ENCODE data around the gene KMT2B.

KMT2B gene

DNA sequence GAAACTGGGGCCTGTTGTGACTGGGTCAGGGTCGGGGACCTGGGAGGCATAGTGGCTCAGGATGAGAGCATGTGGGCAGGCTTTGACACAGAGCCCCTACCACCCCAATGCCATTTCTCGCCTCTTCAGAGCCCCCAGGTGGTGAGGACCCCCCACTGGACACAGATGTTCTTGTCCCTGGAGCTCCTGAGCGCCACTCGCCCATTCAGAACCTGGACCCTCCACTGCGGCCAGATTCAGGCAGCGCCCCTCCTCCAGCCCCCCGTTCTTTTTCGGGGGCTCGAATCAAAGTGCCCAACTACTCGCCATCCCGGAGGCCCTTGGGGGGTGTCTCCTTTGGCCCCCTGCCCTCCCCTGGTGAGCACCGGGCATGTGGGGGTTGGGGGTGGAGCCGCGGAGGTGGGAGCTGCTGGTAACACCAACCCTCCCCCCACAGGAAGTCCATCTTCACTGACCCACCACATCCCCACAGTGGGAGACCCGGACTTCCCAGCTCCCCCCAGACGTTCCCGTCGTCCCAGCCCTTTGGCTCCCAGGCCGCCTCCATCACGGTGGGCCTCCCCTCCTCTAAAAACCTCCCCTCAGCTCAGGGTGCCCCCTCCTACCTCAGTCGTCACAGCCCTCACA is 14.1 kb downstream of the KMT2B start:
- TF ChIP-seq, protein P1, sequence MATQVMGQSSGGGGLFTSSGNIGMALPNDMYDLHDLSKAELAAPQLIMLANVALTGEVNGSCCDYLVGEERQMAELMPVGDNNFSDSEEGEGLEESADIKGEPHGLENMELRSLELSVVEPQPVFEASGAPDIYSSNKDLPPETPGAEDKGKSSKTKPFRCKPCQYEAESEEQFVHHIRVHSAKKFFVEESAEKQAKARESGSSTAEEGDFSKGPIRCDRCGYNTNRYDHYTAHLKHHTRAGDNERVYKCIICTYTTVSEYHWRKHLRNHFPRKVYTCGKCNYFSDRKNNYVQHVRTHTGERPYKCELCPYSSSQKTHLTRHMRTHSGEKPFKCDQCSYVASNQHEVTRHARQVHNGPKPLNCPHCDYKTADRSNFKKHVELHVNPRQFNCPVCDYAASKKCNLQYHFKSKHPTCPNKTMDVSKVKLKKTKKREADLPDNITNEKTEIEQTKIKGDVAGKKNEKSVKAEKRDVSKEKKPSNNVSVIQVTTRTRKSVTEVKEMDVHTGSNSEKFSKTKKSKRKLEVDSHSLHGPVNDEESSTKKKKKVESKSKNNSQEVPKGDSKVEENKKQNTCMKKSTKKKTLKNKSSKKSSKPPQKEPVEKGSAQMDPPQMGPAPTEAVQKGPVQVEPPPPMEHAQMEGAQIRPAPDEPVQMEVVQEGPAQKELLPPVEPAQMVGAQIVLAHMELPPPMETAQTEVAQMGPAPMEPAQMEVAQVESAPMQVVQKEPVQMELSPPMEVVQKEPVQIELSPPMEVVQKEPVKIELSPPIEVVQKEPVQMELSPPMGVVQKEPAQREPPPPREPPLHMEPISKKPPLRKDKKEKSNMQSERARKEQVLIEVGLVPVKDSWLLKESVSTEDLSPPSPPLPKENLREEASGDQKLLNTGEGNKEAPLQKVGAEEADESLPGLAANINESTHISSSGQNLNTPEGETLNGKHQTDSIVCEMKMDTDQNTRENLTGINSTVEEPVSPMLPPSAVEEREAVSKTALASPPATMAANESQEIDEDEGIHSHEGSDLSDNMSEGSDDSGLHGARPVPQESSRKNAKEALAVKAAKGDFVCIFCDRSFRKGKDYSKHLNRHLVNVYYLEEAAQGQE (IDR thresholded peaks at IDR 0.05; ENCODE audit: insufficient replicate concordance, low read depth), result no peak
- TF ChIP-seq, protein P2, sequence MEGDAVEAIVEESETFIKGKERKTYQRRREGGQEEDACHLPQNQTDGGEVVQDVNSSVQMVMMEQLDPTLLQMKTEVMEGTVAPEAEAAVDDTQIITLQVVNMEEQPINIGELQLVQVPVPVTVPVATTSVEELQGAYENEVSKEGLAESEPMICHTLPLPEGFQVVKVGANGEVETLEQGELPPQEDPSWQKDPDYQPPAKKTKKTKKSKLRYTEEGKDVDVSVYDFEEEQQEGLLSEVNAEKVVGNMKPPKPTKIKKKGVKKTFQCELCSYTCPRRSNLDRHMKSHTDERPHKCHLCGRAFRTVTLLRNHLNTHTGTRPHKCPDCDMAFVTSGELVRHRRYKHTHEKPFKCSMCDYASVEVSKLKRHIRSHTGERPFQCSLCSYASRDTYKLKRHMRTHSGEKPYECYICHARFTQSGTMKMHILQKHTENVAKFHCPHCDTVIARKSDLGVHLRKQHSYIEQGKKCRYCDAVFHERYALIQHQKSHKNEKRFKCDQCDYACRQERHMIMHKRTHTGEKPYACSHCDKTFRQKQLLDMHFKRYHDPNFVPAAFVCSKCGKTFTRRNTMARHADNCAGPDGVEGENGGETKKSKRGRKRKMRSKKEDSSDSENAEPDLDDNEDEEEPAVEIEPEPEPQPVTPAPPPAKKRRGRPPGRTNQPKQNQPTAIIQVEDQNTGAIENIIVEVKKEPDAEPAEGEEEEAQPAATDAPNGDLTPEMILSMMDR (IDR thresholded peaks at IDR 0.05; ENCODE audit: insufficient read depth, low read length), result no peak
- TF ChIP-seq GABPA (IDR thresholded peaks at IDR 0.05; ENCODE audit: low read depth) (no peak), POLR2AphosphoS5 (IDR thresholded peaks at IDR 0.05; ENCODE audit: low read depth) (no peak; the same call in 1 of the 2 replicates), SPI1 (IDR thresholded peaks at IDR 0.05; ENCODE audit: borderline replicate concordance, low read depth) (no peak)
- Histone ChIP-seq H3K27ac (replicated peaks) (no peak overlapping the region), H3K4me3 (replicated peaks; ENCODE audit: insufficient read depth, low read length) (no peak overlapping the region), H3K27me3 (ENCODE audit: insufficient read depth, poor library complexity, severe bottlenecking) (no peaks in the 10 kb centered on the region)
- DNase-seq (ENCODE audit: low read depth in 1 of 2, low spot score in 1 of 2), result no peak

DNA sequence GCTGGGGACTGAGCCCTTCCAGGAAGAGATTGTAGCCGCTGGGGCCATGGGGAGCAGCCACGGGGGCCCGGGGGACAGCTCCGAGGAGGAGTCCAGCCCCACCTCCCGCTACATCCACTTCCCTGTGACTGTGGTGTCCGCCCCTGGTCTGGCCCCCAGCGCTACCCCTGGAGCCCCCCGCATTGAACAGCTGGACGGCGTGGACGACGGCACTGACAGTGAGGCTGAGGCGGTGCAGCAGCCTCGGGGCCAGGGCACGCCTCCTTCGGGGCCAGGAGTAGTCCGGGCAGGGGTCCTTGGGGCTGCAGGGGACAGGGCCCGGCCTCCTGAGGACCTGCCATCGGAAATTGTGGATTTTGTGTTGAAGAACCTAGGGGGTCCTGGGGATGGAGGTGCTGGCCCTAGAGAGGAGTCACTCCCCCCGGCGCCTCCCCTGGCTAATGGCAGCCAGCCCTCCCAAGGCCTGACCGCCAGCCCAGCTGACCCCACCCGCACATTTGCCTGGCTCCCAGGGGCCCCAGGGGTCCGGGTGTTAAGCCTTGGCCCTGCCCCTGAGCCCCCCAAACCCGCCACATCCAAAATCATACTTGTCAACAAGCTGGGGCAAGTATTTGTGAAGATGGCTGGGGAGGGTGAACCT is 14.9 kb downstream of the KMT2B start:
- no peaks in the 10 kb centered on the region for H3K27me3 ChIP-seq (ENCODE audit: insufficient read depth, poor library complexity, severe bottlenecking)
- H3K4me3 ChIP-seq (replicated peaks; ENCODE audit: insufficient read depth, low read length), result no peak overlapping the region
- TF ChIP-seq GABPA (IDR thresholded peaks at IDR 0.05; ENCODE audit: low read depth) (no peak), POLR2AphosphoS5 (IDR thresholded peaks at IDR 0.05; ENCODE audit: low read depth) (no peak), SPI1 (IDR thresholded peaks at IDR 0.05; ENCODE audit: borderline replicate concordance, low read depth) (no peak)
- TF ChIP-seq, protein P1 (IDR thresholded peaks at IDR 0.05; ENCODE audit: insufficient replicate concordance, low read depth), result no peak
- TF ChIP-seq, protein P2 (IDR thresholded peaks at IDR 0.05; ENCODE audit: insufficient read depth, low read length), result no peak
- no peak overlapping the region for H3K27ac ChIP-seq (replicated peaks)
- no peak for DNase-seq (ENCODE audit: low read depth in 1 of 2, low spot score in 1 of 2)

DNA sequence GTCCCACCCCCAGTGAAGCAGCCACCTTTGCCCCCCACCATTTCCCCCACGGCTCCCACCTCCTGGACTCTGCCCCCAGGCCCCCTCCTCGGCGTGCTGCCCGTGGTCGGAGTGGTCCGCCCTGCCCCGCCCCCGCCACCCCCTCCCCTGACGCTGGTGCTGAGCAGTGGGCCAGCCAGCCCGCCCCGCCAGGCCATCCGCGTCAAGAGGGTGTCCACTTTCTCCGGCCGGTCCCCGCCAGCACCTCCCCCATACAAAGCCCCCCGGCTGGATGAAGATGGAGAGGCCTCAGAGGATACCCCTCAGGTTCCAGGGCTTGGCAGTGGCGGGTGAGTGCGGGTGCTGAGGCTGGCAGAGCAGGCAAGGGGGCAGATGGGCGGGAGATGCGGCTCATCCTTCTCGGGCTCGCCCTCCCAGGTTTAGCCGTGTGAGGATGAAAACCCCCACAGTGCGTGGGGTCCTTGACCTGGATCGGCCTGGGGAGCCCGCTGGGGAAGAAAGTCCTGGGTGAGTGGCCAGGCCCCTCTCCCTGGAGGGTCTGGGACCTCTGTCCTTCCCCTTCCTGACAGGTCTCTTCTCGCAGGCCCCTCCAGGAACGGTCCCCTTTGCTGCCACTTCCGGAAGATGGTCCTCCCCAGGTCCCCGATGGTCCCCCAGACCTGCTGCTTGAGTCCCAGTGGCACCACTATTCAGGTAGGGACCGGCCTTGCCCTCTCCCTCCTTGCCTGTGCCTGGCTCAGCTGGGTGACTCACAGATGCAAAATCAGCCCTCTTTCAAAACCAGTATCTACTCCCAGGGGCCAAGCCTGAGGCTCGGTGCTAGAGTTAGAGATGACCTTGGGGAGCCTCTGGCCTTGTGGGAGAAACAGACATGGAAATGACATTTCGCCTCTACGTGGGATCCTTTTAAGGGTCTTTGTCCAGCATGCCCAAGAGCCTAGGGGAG is 15.7 kb downstream of the KMT2B start:
- TF ChIP-seq, protein P2 (IDR thresholded peaks at IDR 0.05; ENCODE audit: insufficient read depth, low read length), result no peak
- TF ChIP-seq GABPA (IDR thresholded peaks at IDR 0.05; ENCODE audit: low read depth), result no peak
- TF ChIP-seq SPI1 (IDR thresholded peaks at IDR 0.05; ENCODE audit: borderline replicate concordance, low read depth), result no peak
- TF ChIP-seq POLR2AphosphoS5 (IDR thresholded peaks at IDR 0.05; ENCODE audit: low read depth), result no peak
- TF ChIP-seq, protein P1 (IDR thresholded peaks at IDR 0.05; ENCODE audit: insufficient replicate concordance, low read depth), result no peak
- H3K4me3 ChIP-seq (replicated peaks; ENCODE audit: insufficient read depth, low read length), result no peak overlapping the region
- no peaks in the 10 kb centered on the region for H3K27me3 ChIP-seq (ENCODE audit: insufficient read depth, poor library complexity, severe bottlenecking)
- no peak overlapping the region for H3K27ac ChIP-seq (replicated peaks)
- DNase-seq (ENCODE audit: low read depth in 1 of 2, low spot score in 1 of 2), result no peak
